H9 (cell line): ENCODE results near the gene DND1. TPM values are rescaled to one million over a fixed set of nuclear protein-coding genes. Genes with fewer than 3 reads are reported as not detected.

Experiments used
- DNase-seq: peaks from one replicate; pipeline ENCODE4 v3.0.0-alpha.2; 2017
- H2AFZ ChIP-seq: one replicate; pipeline ENCODE4 v1.6.1; 2013; ENCODE audit warnings: mild to moderate bottlenecking, low read length, control low read depth, moderate library complexity
- H2AK5ac ChIP-seq: 2 replicates; pipeline ENCODE4 v1.6.1; 2013; ENCODE audit warnings: low read length, control low read depth, mixed read lengths; ENCODE audit not compliant: insufficient read length
- H2BK120ac ChIP-seq: one replicate; pipeline ENCODE4 v1.6.1; 2013; ENCODE audit warnings: low read depth, mild to moderate bottlenecking, low read length, control low read depth, inconsistent platforms; ENCODE audit not compliant: poor library complexity, severe bottlenecking
- H2BK12ac ChIP-seq: 2 replicates; pipeline ENCODE4 v1.6.1; 2013; ENCODE audit warnings: low read length, control low read depth, mixed read lengths, low read depth; ENCODE audit not compliant: insufficient read length
- H2BK15ac ChIP-seq: 2 replicates; pipeline ENCODE4 v1.6.1; 2013; ENCODE audit warnings: low read depth, low read length, control low read depth
- H2BK20ac ChIP-seq: one replicate; pipeline ENCODE4 v1.6.1; 2013; ENCODE audit warnings: low read depth, mild to moderate bottlenecking, low read length, control low read depth, inconsistent platforms; ENCODE audit not compliant: poor library complexity, severe bottlenecking
- H2BK5ac ChIP-seq: 2 replicates; pipeline ENCODE4 v1.6.1; 2013; ENCODE audit warnings: low read length, control low read depth, mixed read lengths; ENCODE audit not compliant: insufficient read length
- H3K14ac ChIP-seq: 2 replicates; pipeline ENCODE4 v1.6.1; 2013; ENCODE audit warnings: low read length, control low read depth; ENCODE audit not compliant: insufficient read depth
- H3K18ac ChIP-seq: 2 replicates; pipeline ENCODE4 v1.6.1; 2013; ENCODE audit warnings: low read depth, mild to moderate bottlenecking, mixed read lengths, low read length, control low read depth; ENCODE audit not compliant: insufficient read length
- H3K23ac ChIP-seq: 2 replicates; pipeline ENCODE4 v1.6.1; 2013; ENCODE audit warnings: low read length, control low read depth, mixed read lengths, low read depth; ENCODE audit not compliant: insufficient read length
- H3K23me2 ChIP-seq: 2 replicates; pipeline ENCODE4 v1.6.1; 2013; ENCODE audit warnings: low read depth, mild to moderate bottlenecking, mixed read lengths, low read length, control low read depth; ENCODE audit not compliant: insufficient read length, poor library complexity, severe bottlenecking
- H3K27ac ChIP-seq: 2 replicates; pipeline ENCODE4 v1.5.1; 2013; ENCODE audit warnings: low read length, control low read depth, mixed read lengths, low read depth; ENCODE audit not compliant: insufficient read length
- H3K27me3 ChIP-seq: 2 replicates; pipeline ENCODE4 v1.6.1; 2013; ENCODE audit warnings: low read length, control low read depth, inconsistent platforms; ENCODE audit not compliant: insufficient read depth
- H3K4ac ChIP-seq: 2 replicates; pipeline ENCODE4 v1.6.1; 2013; ENCODE audit warnings: low read depth, mild to moderate bottlenecking, control low read depth, inconsistent platforms, low read length, moderate library complexity
- H3K4me1 ChIP-seq: 2 replicates; pipeline ENCODE4 v1.6.1; 2013; ENCODE audit warnings: low read length, control low read depth, inconsistent platforms; ENCODE audit not compliant: insufficient read depth
- H3K4me2 ChIP-seq: 2 replicates; pipeline ENCODE4 v1.6.1; 2013; ENCODE audit warnings: low read length, control low read depth, mixed read lengths; ENCODE audit not compliant: insufficient read length, insufficient read depth
- H3K56ac ChIP-seq: 2 replicates; pipeline ENCODE4 v1.6.1; 2013; ENCODE audit warnings: low read depth, mild to moderate bottlenecking, mixed read lengths, low read length, control low read depth; ENCODE audit not compliant: insufficient read length
- H3K79me1 ChIP-seq: 2 replicates; pipeline ENCODE4 v1.6.1; 2013; ENCODE audit warnings: low read depth, mild to moderate bottlenecking, moderate library complexity, low read length, control low read depth, inconsistent platforms; ENCODE audit not compliant: insufficient read depth, poor library complexity, severe bottlenecking
- H3K79me2 ChIP-seq: 2 replicates; pipeline ENCODE4 v1.6.1; 2013; ENCODE audit warnings: low read length, control low read depth, inconsistent platforms; ENCODE audit not compliant: insufficient read depth
- H3K9ac ChIP-seq: 2 replicates; pipeline ENCODE4 v1.6.1; 2013; ENCODE audit warnings: low read length, control low read depth, mixed read lengths; ENCODE audit not compliant: insufficient read length; ENCODE audit errors: extremely low read depth
- H3K9me3 ChIP-seq: one replicate; pipeline ENCODE4 v1.6.1; 2013; ENCODE audit warnings: low read depth, low read length, inconsistent platforms; ENCODE audit not compliant: control insufficient read depth
- H3T11ph ChIP-seq: one replicate; pipeline ENCODE4 v1.6.1; 2013; ENCODE audit warnings: mild to moderate bottlenecking, low read length, control low read depth, inconsistent platforms
- H4K20me1 ChIP-seq: one replicate; pipeline ENCODE4 v1.6.1; 2013; ENCODE audit not compliant: control insufficient read depth, insufficient read length, insufficient read depth
- H4K5ac ChIP-seq: 2 replicates; pipeline ENCODE4 v1.6.1; 2013; ENCODE audit warnings: low read depth, mild to moderate bottlenecking, mixed read lengths, low read length, control low read depth; ENCODE audit not compliant: insufficient read length
- H4K8ac ChIP-seq: replicated peaks from 2 replicates; pipeline ENCODE4 v1.6.1; 2013; ENCODE audit warnings: low read length, control low read depth, mixed read lengths, low read depth; ENCODE audit not compliant: insufficient read length
- H4K91ac ChIP-seq: 2 replicates; pipeline ENCODE4 v1.6.1; 2013; ENCODE audit warnings: low read depth, mild to moderate bottlenecking, moderate library complexity, mixed read lengths, low read length, control low read depth; ENCODE audit not compliant: insufficient read length
- H3K27ac Mint-ChIP-seq, 3 experiments: 2 replicates in 2 of 3; 3 replicates in 1 of 3; pipeline ENCODE4 v1.8.0; 2020 to 2021; ENCODE audit warnings: mixed read lengths in 3 of 3, mild to moderate bottlenecking in 1 of 3, moderate library complexity in 1 of 3
- H3K27me3 Mint-ChIP-seq: 2 replicates; pipeline ENCODE4 v1.8.0; 2021; ENCODE audit warnings: low read depth, mild to moderate bottlenecking, moderate library complexity, mixed read lengths
- H3K36me3 Mint-ChIP-seq, 3 experiments: 2 replicates in 2 of 3; 3 replicates in 1 of 3; pipeline ENCODE4 v1.8.0; 2020 to 2021; ENCODE audit warnings: low read depth in 3 of 3, mixed read lengths in 3 of 3; ENCODE audit not compliant: insufficient read depth in 1 of 3
- H3K4me1 Mint-ChIP-seq, 2 experiments: 2 replicates each; pipeline ENCODE4 v1.8.0; 2020; ENCODE audit warnings: mixed read lengths in 2 of 2
- H3K4me3 Mint-ChIP-seq, 2 experiments: 2 replicates in 1 of 2; 3 replicates in 1 of 2; pipeline ENCODE4 v1.8.0; 2020 to 2021; ENCODE audit warnings: mild to moderate bottlenecking in 2 of 2, mixed read lengths in 2 of 2, moderate library complexity in 1 of 2
- H3K9me3 Mint-ChIP-seq, 2 experiments: 2 replicates in 1 of 2; 3 replicates in 1 of 2; pipeline ENCODE4 v1.8.0; 2020; ENCODE audit warnings: mild to moderate bottlenecking in 2 of 2, mixed read lengths in 2 of 2, moderate library complexity in 1 of 2
- CTCF ChIP-seq: fragments of 200-600 bp; sonication (generic); conservative IDR thresholded peaks from 3 replicates; pipeline ENCODE4 v1.8.0; 2021; ENCODE audit warnings: antibody characterized with exemption, mild to moderate bottlenecking
- WGBS: extraction: QIAGEN DNeasy Blood & Tissue Kit; methylation state at CpG from one replicate; pipeline ENCODE4 v1.1.7; 2013; ENCODE audit warnings: missing lambda C conversion rate, low lambda C conversion rate, mixed read lengths; ENCODE audit not compliant: insufficient read length; ENCODE audit errors: extremely low coverage; 5-methylcytosine and 5-hydroxymethylcytosine counted together
- total RNA-seq: library from RNA; stranded (reverse); gene quantifications from 2 replicates; pipeline ENCODE4 v1.2.1, GENCODE V29; 2021

Gene DND1
- total RNA-seq, 1 experiment from 2014 or later, result 2.4 TPM

GRCh38 chr5:140631036-140631417, 42.3 kb downstream of the DND1 start:
- Histone ChIP-seq H3K4me2 (no peak overlapping the region), H3K27me3 (no peaks in the 10 kb centered on the region), H2BK15ac (no peak overlapping the region), H3K14ac (no peak overlapping the region), H2AK5ac (no peak overlapping the region), H2BK20ac (no peak overlapping the region), H4K8ac (no peak overlapping the region), H4K91ac (no peak overlapping the region), H3K79me1 (no peaks in the 10 kb centered on the region), H2BK5ac (no peak overlapping the region), H3K4me1 (no peaks in the 10 kb centered on the region), H2BK12ac (no peak overlapping the region), H3K9ac (no peak overlapping the region), H3K18ac (no peak overlapping the region), H3K23ac (no peak overlapping the region), H3K9me3 (peaks cover 17% of the 10 kb centered on the region), H4K20me1 (no peaks in the 10 kb centered on the region), H3K27ac (no peak overlapping the region), H3K56ac (no peak overlapping the region), H3T11ph (no peak overlapping the region), H3K4ac (no peak overlapping the region), H2AFZ (no peak overlapping the region), H3K79me2 (no peaks in the 10 kb centered on the region), H3K23me2 (no peaks in the 10 kb centered on the region), H2BK120ac (no peak overlapping the region), H4K5ac (no peak overlapping the region)
- Mint-ChIP-seq H3K27ac (no peak overlapping the region; a peak in 1 of 7 replicates), H3K4me3 (no peak overlapping the region), H3K27me3 (peaks cover 6% of the 10 kb centered on the region), H3K4me1 (no peaks in the 10 kb centered on the region), H3K9me3 (peaks cover 43 to 44% of the 10 kb centered on the region in 2 experiments), H3K36me3 (peaks cover 4 to 13% (median 11%) of the 10 kb centered on the region in 3 experiments; a peak in 6 of 7 replicates)
- DNase-seq, result no peak
- WGBS, result no CpG with 5 or more reads among the region's 4 CpGs
- TF ChIP-seq CTCF, result no peak
